GM19468 (cell line): ENCODE data around the gene MUC6.

ENCODE experiments used
- ATAC-seq: cut with Tn5 transposase; IDR thresholded peaks from one replicate; pipeline ENCODE4 v1.9.1; 2021; ENCODE audit warnings: mild to moderate bottlenecking, moderate library complexity, moderate number of reproducible peaks; ENCODE audit not compliant: unreplicated experiment; ENCODE audit errors: extremely low read depth

The MUC6 gene

GRCh38 chr11:1053121-1053901, 16.8 kb upstream of the MUC6 start:
- no peak for ATAC-seq

GRCh38 chr11:1052133-1053011, 15.9 kb upstream of the MUC6 start:
- ATAC-seq = no peak

GRCh38 chr11:1051356-1052132, 15.0 kb upstream of the MUC6 start:
- ATAC-seq = no peak

- ATAC-seq = no peak
Measured at GRCh38 chr11:1050581-1051355, 14.2 kb upstream of the MUC6 start.

GRCh38 chr11:1049911-1050580, 13.5 kb upstream of the MUC6 start:
- ATAC-seq = no peak

GRCh38 chr11:1049431-1049891, 12.9 kb upstream of the MUC6 start:
- ATAC-seq = no peak

- no peak for ATAC-seq
Measured at GRCh38 chr11:1049071-1049405, 12.5 kb upstream of the MUC6 start.

GRCh38 chr11:1048375-1049070, 12.0 kb upstream of the MUC6 start:
- no peak for ATAC-seq

- ATAC-seq = no peak
Measured at GRCh38 chr11:1047595-1048156, 11.2 kb upstream of the MUC6 start.

- ATAC-seq = no peak
Measured at GRCh38 chr11:1044160-1044559, 7.6 kb upstream of the MUC6 start.

- ATAC-seq = no peak
Measured at GRCh38 chr11:1043563-1044096, 7.1 kb upstream of the MUC6 start.

GRCh38 chr11:1042626-1043562, 6.4 kb upstream of the MUC6 start:
- no peak for ATAC-seq

- ATAC-seq = no peak
Measured at GRCh38 chr11:1041936-1042608, 5.6 kb upstream of the MUC6 start.

GRCh38 chr11:1041471-1041870, 5.0 kb upstream of the MUC6 start:
- ATAC-seq = no peak

- ATAC-seq = no peak
Measured at GRCh38 chr11:1041149-1041467, 4.6 kb upstream of the MUC6 start.

GRCh38 chr11:1040428-1041148, 4.1 kb upstream of the MUC6 start:
- no peak for ATAC-seq
